Measurements from ENCODE around the gene RPL18. TPM values are rescaled to one million over a fixed set of nuclear protein-coding genes. Genes with fewer than 3 reads are reported as not detected.

The RPL18 gene
- total and polyA plus RNA-seq, 9 of the 15 experiments (the other 6 are each of a cell fraction or from before 2014, with no cell fraction given): 312 to 2,635 (median 1,653) TPM

GRCh38 chr19:48634424-48635262, 15.7 kb upstream of the RPL18 start (continued):
- TF ChIP-seq LEF1 (IDR thresholded peaks at IDR 0.05): peak; percentile 95
- peak; percentile 38; the same call in 1 of the 2 replicates for TF ChIP-seq MTA3 (IDR thresholded peaks at IDR 0.05; ENCODE audit: borderline replicate concordance)
- TF ChIP-seq RBFOX2 (IDR thresholded peaks at IDR 0.05; ENCODE audit: low read depth, low read length): peak; percentile 58; the same call in 1 of the 2 replicates
- no peak for TF ChIP-seq IFI16 (CRISPR knock-in tag; IDR thresholded peaks at IDR 0.05)
- TF ChIP-seq FOSL1 (tag; conservative IDR thresholded peaks at IDR 0.05): 0 out of 2 replicates have a peak, but pooled peaks have one; percentile 21
- TF ChIP-seq NEUROD1 (IDR thresholded peaks at IDR 0.05; ENCODE audit: borderline replicate concordance, low read depth, low read length, partially characterized antibody): peak; percentile 86
- TF ChIP-seq TARDBP (IDR thresholded peaks at IDR 0.05): no peak
- TF ChIP-seq KLF13 (tag; IDR thresholded peaks at IDR 0.05; ENCODE audit: borderline replicate concordance, low read depth): peak; percentile 79; the same call in 1 of the 2 replicates
- TF ChIP-seq U2AF2 (optimal IDR thresholded peaks at IDR 0.05; ENCODE audit: low read depth, low read length): no peak
- TF ChIP-seq ZNF695 (CRISPR knock-in tag; IDR thresholded peaks at IDR 0.05): no peak
- peak; percentile 76 for TF ChIP-seq CXXC5 (CRISPR knock-in tag; IDR thresholded peaks at IDR 0.05)
- TF ChIP-seq NR3C1 (CRISPR knock-in tag; IDR thresholded peaks at IDR 0.05): no peak
- TF ChIP-seq TEAD2 (tag; IDR thresholded peaks at IDR 0.05): peak; percentile 88
- peak; percentile 93 for TF ChIP-seq NCOA1 (IDR thresholded peaks at IDR 0.05; ENCODE audit: low read depth)
- 0 out of 2 replicates have a peak, but pooled peaks have one; percentile 10 for TF ChIP-seq PHB (CRISPR knock-in tag; IDR thresholded peaks at IDR 0.05)
- TF ChIP-seq MLX (CRISPR knock-in tag; conservative IDR thresholded peaks at IDR 0.05): no peak
- peak; percentile 82 for TF ChIP-seq EGR1 (conservative IDR thresholded peaks at IDR 0.05)
- TF ChIP-seq FOXA1 (IDR thresholded peaks at IDR 0.05; ENCODE audit: borderline replicate concordance): no peak
- TF ChIP-seq JUND (IDR thresholded peaks at IDR 0.05; ENCODE audit: borderline replicate concordance, low read depth, low read length): peak; percentile 50; the same call in 1 of the 2 replicates
- peak; percentile 33; the same call in 1 of the 3 replicates for TF ChIP-seq JUND (tag; IDR thresholded peaks at IDR 0.05; ENCODE audit: borderline replicate concordance, low read depth, low read length)
- peak; percentile 50; the same call in 1 of the 2 replicates for TF ChIP-seq GTF2E2 (tag; IDR thresholded peaks at IDR 0.05)
- no peak for TF ChIP-seq PRPF4 (IDR thresholded peaks at IDR 0.05; ENCODE audit: insufficient read depth, low read depth, low read length, poor library complexity, severe bottlenecking)

Measured in K562 (cell line).